Hepatocyte (in vitro differentiated cells): ENCODE data around the gene GP5.

Experiments
- EZH2phosphoT487 ChIP-seq: fragments of 200-600 bp; sonication (generic); IDR thresholded peaks from one replicate; pipeline ENCODE4 v1.6.1; 2018; ENCODE audit warnings: antibody characterized with exemption, mild to moderate bottlenecking, low read depth, moderate library complexity; ENCODE audit not compliant: unreplicated experiment, severe bottlenecking
- TF ChIP-seq, protein P1 (sequence below): fragments of 200-600 bp; sonication (generic); IDR thresholded peaks from 2 replicates; pipeline ENCODE4 v1.5.1; 2016; ENCODE audit warnings: antibody characterized with exemption, mild to moderate bottlenecking; ENCODE audit not compliant: poor library complexity

DNA sequence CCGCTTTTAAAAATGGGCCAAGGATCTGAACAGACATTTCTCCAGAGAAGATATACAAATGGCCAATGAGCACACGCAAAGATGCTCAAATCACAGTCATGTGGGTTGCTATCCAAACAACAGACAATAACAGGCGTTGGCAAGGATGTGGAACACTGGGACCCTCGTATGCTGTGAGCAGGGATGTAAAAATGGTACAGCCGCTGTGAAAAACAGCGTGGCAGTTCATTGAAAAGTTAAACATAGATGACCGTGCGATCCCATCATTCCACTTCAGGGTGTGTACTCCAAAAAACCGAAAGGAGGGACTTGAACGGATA, 22.9 kb downstream of the GP5 start:
- no peak for TF ChIP-seq EZH2phosphoT487
- TF ChIP-seq, protein P1, sequence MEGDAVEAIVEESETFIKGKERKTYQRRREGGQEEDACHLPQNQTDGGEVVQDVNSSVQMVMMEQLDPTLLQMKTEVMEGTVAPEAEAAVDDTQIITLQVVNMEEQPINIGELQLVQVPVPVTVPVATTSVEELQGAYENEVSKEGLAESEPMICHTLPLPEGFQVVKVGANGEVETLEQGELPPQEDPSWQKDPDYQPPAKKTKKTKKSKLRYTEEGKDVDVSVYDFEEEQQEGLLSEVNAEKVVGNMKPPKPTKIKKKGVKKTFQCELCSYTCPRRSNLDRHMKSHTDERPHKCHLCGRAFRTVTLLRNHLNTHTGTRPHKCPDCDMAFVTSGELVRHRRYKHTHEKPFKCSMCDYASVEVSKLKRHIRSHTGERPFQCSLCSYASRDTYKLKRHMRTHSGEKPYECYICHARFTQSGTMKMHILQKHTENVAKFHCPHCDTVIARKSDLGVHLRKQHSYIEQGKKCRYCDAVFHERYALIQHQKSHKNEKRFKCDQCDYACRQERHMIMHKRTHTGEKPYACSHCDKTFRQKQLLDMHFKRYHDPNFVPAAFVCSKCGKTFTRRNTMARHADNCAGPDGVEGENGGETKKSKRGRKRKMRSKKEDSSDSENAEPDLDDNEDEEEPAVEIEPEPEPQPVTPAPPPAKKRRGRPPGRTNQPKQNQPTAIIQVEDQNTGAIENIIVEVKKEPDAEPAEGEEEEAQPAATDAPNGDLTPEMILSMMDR, result no peak
